Progenitor cell of endocrine pancreas (in vitro differentiated cells): ENCODE data around the gene ATF6. TPM values are rescaled to one million over a fixed set of nuclear protein-coding genes. Genes with fewer than 3 reads are reported as not detected.
A peak's percentile ranks its signal among the peaks of the same experiment; 100 is the strongest.

Experiments
- DNase-seq: peaks from one replicate; pipeline ENCODE4 v3.0.0; 2021; ENCODE audit warnings: low spot score; ENCODE audit not compliant: unreplicated experiment
- H3K27ac Mint-ChIP-seq: 2 replicates; pipeline ENCODE4 v1.8.0; 2021; ENCODE audit warnings: mild to moderate bottlenecking, moderate library complexity, mixed read lengths
- H3K27me3 Mint-ChIP-seq: 2 replicates; pipeline ENCODE4 v1.8.0; 2021; ENCODE audit warnings: mixed read lengths
- H3K36me3 Mint-ChIP-seq: 2 replicates; pipeline ENCODE4 v1.8.0; 2022; ENCODE audit warnings: mixed read lengths; ENCODE audit not compliant: insufficient read depth
- H3K4me1 Mint-ChIP-seq: 2 replicates; pipeline ENCODE4 v1.8.0; 2021; ENCODE audit warnings: low read depth, mixed read lengths
- H3K4me3 Mint-ChIP-seq: 2 replicates; pipeline ENCODE4 v1.8.0; 2021; ENCODE audit warnings: low read depth, mild to moderate bottlenecking, moderate library complexity, mixed read lengths
- H3K9me3 Mint-ChIP-seq: 2 replicates; pipeline ENCODE4 v1.8.0; 2021; ENCODE audit warnings: low read depth, mixed read lengths
- total RNA-seq: library from RNA; stranded (reverse); gene quantifications from 2 replicates; pipeline ENCODE4 v1.2.1, GENCODE V29; 2021
- TF ChIP-seq, protein P1 (sequence below): fragments of 200-600 bp; sonication (generic); IDR thresholded peaks from one replicate; pipeline ENCODE4 v1.5.0; 2021; ENCODE audit warnings: antibody characterized with exemption, mild to moderate bottlenecking; ENCODE audit not compliant: unreplicated experiment

Gene ATF6
- total RNA-seq, 1 donor from 2014 or later = 20.4 TPM

- H3K9me3 Mint-ChIP-seq = peaks cover 5% of the 10 kb centered on the region
- no peak overlapping the region for H3K27ac Mint-ChIP-seq
- peaks cover 2% of the 10 kb centered on the region for H3K4me1 Mint-ChIP-seq
These were observed 183.4 kb downstream of the ATF6 start for GRCh38 chr1:161949548-161949947.

DNA sequence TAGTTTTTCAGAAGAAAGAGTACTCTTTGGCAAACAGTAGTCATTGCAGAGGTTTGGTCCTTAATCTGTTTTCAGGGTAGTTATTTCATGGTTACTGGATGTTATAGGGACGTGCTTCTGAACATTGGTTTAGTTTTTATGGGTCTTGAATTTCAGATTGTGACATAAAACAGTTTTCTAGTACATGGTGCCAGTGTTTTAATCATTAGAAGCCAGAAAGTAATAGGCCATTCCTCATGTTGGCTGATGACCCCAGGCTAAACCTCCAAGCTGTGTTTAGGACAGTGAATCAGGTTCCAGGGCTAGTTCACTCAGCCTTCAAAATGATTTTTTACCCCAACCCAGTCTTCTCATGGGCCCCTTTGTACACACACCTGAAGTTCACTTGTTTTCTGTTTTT is 184.3 kb downstream of the ATF6 start:
- TF ChIP-seq, protein P1, sequence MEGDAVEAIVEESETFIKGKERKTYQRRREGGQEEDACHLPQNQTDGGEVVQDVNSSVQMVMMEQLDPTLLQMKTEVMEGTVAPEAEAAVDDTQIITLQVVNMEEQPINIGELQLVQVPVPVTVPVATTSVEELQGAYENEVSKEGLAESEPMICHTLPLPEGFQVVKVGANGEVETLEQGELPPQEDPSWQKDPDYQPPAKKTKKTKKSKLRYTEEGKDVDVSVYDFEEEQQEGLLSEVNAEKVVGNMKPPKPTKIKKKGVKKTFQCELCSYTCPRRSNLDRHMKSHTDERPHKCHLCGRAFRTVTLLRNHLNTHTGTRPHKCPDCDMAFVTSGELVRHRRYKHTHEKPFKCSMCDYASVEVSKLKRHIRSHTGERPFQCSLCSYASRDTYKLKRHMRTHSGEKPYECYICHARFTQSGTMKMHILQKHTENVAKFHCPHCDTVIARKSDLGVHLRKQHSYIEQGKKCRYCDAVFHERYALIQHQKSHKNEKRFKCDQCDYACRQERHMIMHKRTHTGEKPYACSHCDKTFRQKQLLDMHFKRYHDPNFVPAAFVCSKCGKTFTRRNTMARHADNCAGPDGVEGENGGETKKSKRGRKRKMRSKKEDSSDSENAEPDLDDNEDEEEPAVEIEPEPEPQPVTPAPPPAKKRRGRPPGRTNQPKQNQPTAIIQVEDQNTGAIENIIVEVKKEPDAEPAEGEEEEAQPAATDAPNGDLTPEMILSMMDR = no peak
- H3K36me3 Mint-ChIP-seq = peaks cover 6% of the 10 kb centered on the region
- peaks cover 2% of the 10 kb centered on the region for H3K4me1 Mint-ChIP-seq
- DNase-seq = no peak
- no peak overlapping the region for H3K27ac Mint-ChIP-seq
- no peaks in the 10 kb centered on the region for H3K27me3 Mint-ChIP-seq
- no peak overlapping the region for H3K4me3 Mint-ChIP-seq
- H3K9me3 Mint-ChIP-seq = peaks cover 5% of the 10 kb centered on the region

More at GRCh38 chr1:161949548-161949947, 183.4 kb downstream of the ATF6 start:
- H3K36me3 Mint-ChIP-seq = peaks cover 6% of the 10 kb centered on the region
- DNase-seq = no peak
- H3K4me3 Mint-ChIP-seq = no peak overlapping the region
- H3K27me3 Mint-ChIP-seq = no peaks in the 10 kb centered on the region
- TF ChIP-seq, protein P1 = no peak

DNA sequence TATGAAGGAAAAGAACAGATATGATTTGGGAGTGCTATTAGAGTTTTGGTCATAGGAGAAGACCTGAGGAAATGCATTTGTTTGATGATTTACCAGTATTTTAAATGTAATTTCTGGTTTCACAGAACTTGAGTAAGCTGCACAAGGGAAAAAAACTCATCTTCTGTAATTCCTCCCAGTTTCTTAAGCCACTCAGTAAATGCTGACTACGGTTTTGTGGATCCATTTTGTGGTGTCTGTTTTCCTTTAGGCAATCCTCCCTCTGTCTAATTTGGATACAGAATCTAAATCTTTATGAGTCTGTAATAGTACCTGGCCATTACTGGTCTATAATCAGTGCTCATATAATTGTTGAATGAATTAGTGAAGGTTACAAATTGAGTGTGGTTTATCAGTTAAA is 185.5 kb downstream of the ATF6 start:
- Mint-ChIP-seq H3K36me3 (peaks cover 6% of the 10 kb centered on the region), H3K9me3 (peaks cover 5% of the 10 kb centered on the region), H3K4me1 (peaks cover 2% of the 10 kb centered on the region), H3K4me3 (no peak overlapping the region), H3K27ac (no peak overlapping the region), H3K27me3 (no peaks in the 10 kb centered on the region)
- TF ChIP-seq, protein P1 = no peak
- no peak for DNase-seq

DNA sequence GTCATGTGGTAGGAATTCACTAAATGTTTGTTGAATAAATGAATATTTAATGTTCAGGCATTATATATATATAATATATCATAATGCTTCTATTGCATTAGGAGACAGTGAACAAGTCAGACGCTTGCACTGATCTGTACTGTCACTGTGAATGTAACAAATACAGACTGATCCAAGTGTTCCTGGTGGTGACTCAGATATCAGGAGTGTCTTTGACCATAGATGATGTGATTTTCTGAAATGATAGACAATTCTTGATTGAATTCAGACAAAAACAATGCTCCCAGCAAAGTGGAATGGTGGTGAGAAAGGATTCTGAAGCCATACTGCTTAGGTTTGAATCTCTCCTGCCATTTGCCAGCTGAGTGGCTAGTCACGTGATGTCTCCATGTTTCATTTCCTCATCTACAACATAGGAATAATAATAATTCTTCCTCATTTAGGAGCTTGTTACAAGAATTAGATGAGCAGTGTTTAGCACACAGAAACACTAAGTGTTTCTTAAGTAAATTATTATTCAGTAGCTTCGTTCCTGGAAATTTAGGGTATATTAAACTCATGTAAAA is 186.6 kb downstream of the ATF6 start:
- peaks cover 2% of the 10 kb centered on the region for H3K4me1 Mint-ChIP-seq
- no peak overlapping the region for H3K27ac Mint-ChIP-seq
- no peaks in the 10 kb centered on the region for H3K36me3 Mint-ChIP-seq
- H3K27me3 Mint-ChIP-seq = no peaks in the 10 kb centered on the region
- no peak for DNase-seq
- H3K4me3 Mint-ChIP-seq = no peak overlapping the region
- H3K9me3 Mint-ChIP-seq = no peaks in the 10 kb centered on the region
- TF ChIP-seq, protein P1 = no peak

DNA sequence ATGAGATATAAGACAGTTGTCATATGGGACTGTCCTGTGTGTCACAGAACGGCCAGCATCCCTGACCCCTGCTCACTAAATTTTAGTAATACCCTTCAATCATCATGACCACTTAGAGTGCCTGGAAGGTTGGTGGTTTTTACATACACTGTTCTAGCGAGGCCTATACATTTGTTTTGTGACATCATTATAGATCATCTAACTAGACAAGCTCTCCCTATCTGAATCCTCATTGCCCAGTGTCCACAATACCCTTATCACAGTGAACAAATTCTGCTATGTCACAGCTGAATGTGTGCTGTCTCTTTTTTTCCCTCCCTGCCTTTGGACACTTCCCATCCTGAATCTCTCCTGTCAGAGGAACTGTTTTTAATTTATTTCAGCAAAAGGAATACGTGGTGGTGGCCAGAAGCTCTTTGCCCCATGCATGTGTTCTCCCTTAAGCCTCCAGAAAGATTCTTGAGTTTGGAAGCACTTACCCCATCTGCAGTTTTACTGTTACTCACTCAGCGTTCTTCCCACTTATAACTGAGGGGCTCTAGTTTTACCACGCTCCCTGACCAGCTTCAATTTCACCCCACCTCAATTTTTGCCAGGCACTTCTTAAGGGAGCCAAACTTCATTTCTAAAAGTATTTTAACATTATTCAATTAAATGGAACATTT is 187.3 kb downstream of the ATF6 start:
- no peak for DNase-seq
- Mint-ChIP-seq H3K27me3 (no peaks in the 10 kb centered on the region), H3K9me3 (no peaks in the 10 kb centered on the region), H3K4me3 (no peak overlapping the region), H3K36me3 (no peaks in the 10 kb centered on the region), H3K4me1 (peaks cover 2% of the 10 kb centered on the region), H3K27ac (peak overlapping the region; percentile 55)
- TF ChIP-seq, protein P1 = no peak
